Thoracic aorta (tissue), 2 donors: Measurements from ENCODE around the gene SIPA1L3. TPM values are rescaled to one million over a fixed set of nuclear protein-coding genes. Genes with fewer than 3 reads are reported as not detected.
"Not testable (repeated sequence)": the region's sequence is repeated elsewhere in the genome, so short reads cannot be mapped to it uniquely, and the experiment has no call there.

Experiments used
- ATAC-seq: fragments of 150-250 bp; one replicate; pipeline ENCODE4 v1.8.0; 2017; ENCODE audit warnings: low read depth; ENCODE audit not compliant: insufficient number of reproducible peaks, low FRiP score
- DNase-seq: peaks from one replicate; pipeline ENCODE4 v3.0.0-alpha.2; 2020; ENCODE audit warnings: low spot score
- H3K27ac ChIP-seq, 2 donors: fragments of 200-600 bp; sonication (generic); 1 replicate in 1 of 2; 2 replicates in 1 of 2; pipeline ENCODE4 v1.5.1; 2016; ENCODE audit warnings: mild to moderate bottlenecking in 2 of 2, moderate library complexity in 2 of 2
- H3K27me3 ChIP-seq: fragments of 200-600 bp; sonication (generic); replicated peaks from 2 replicates; pipeline ENCODE4 v1.6.0; 2016; ENCODE audit warnings: mild to moderate bottlenecking; ENCODE audit not compliant: insufficient read depth
- H3K36me3 ChIP-seq: fragments of 200-600 bp; sonication (generic); one replicate; pipeline ENCODE4 v1.5.1; 2016
- H3K4me1 ChIP-seq, 2 donors: fragments of 200-600 bp; sonication (generic); 1 replicate in 1 of 2; 2 replicates in 1 of 2; pipeline versions ENCODE4 v1.5.1 to v1.6.0; 2016; ENCODE audit warnings: low read depth in 2 of 2, mild to moderate bottlenecking in 1 of 2; ENCODE audit not compliant: control insufficient read depth in 1 of 2
- H3K4me3 ChIP-seq: fragments of 200-600 bp; sonication (generic); 2 replicates; pipeline ENCODE4 v1.5.1; 2016; ENCODE audit warnings: mild to moderate bottlenecking
- H3K9me3 ChIP-seq: fragments of 200-600 bp; sonication (generic); 2 replicates; pipeline ENCODE4 v1.5.1; 2016
- CTCF ChIP-seq: fragments of 200-600 bp; sonication (generic); IDR thresholded peaks from one replicate; pipeline ENCODE4 v1.5.1; 2019; ENCODE audit warnings: antibody characterized with exemption
- total RNA-seq, 2 donors: library from RNA; depleted of rRNA; stranded (reverse); fragments of >200 nt; gene quantifications; one replicate each; pipeline versions ENCODE4 v1.1.0 to v1.2.3, GENCODE V29; 2016

Gene SIPA1L3
- total RNA-seq, 2 donors from 2014 or later: 14.5 to 39.4 TPM

- Histone ChIP-seq H3K4me1 (no peaks in the 10 kb centered on the region), H3K36me3 (no peaks in the 10 kb centered on the region), H3K27me3 (no peaks in the 10 kb centered on the region), H3K4me3 (no peak overlapping the region), H3K27ac (no peak overlapping the region), H3K9me3 (no peaks in the 10 kb centered on the region)
- TF ChIP-seq CTCF: no peak
- no peak for DNase-seq
- ATAC-seq: no peak
These were observed 7.9 kb downstream of the SIPA1L3 start for GRCh38 chr19:37914908-37915307.

- Histone ChIP-seq H3K4me3 (no peak overlapping the region), H3K4me1 (no peaks in the 10 kb centered on the region), H3K27ac (no peak overlapping the region), H3K27me3 (no peaks in the 10 kb centered on the region), H3K36me3 (no peaks in the 10 kb centered on the region), H3K9me3 (no peaks in the 10 kb centered on the region)
- DNase-seq: no peak
- ATAC-seq: no peak
- TF ChIP-seq CTCF: no peak
These were observed 13.8 kb downstream of the SIPA1L3 start for GRCh38 chr19:37920591-37921450.

- not testable (repeated sequence) for DNase-seq, H3K4me1 ChIP-seq, H3K27ac ChIP-seq, H3K36me3 ChIP-seq, H3K9me3 ChIP-seq, H3K4me3 ChIP-seq, ATAC-seq, H3K27me3 ChIP-seq
These were observed 17.6 kb downstream of the SIPA1L3 start for GRCh38 chr19:37924573-37924972.

GRCh38 chr19:37925212-37925611 lies 18.2 kb downstream of the SIPA1L3 start:
- no peak for ATAC-seq
- no peaks in the 10 kb centered on the region for H3K4me1 ChIP-seq
- H3K36me3 ChIP-seq: no peaks in the 10 kb centered on the region
- no peaks in the 10 kb centered on the region for H3K27me3 ChIP-seq
- no peak overlapping the region for H3K4me3 ChIP-seq
- no peaks in the 10 kb centered on the region for H3K9me3 ChIP-seq
- DNase-seq: no peak
- no peak for TF ChIP-seq CTCF
- no peak overlapping the region for H3K27ac ChIP-seq

- Histone ChIP-seq H3K27me3 (no peaks in the 10 kb centered on the region), H3K4me3 (no peak overlapping the region), H3K9me3 (no peaks in the 10 kb centered on the region), H3K27ac (no peak overlapping the region), H3K36me3 (no peaks in the 10 kb centered on the region), H3K4me1 (peaks cover under 1 to 1% of the 10 kb centered on the region in 2 donors)
- TF ChIP-seq CTCF: no peak
- ATAC-seq (no peak), DNase-seq (no peak)
These were observed 19.2 kb downstream of the SIPA1L3 start for GRCh38 chr19:37926255-37926654.
